GM19438 (cell line): ENCODE results near the gene SCNN1B.

Experiments used
- ATAC-seq: cut with Tn5 transposase; IDR thresholded peaks from one replicate; pipeline ENCODE4 v1.9.1; 2021; ENCODE audit warnings: low read depth; ENCODE audit not compliant: unreplicated experiment

SCNN1B gene

GRCh38 chr16:23319861-23320615 is 17.9 kb downstream of the SCNN1B start:
- ATAC-seq = no peak

- no peak for ATAC-seq
Measured at GRCh38 chr16:23320693-23321092, 18.6 kb downstream of the SCNN1B start.

GRCh38 chr16:23321206-23321875 is 19.2 kb downstream of the SCNN1B start:
- ATAC-seq = no peak

- no peak for ATAC-seq
Measured at GRCh38 chr16:23323224-23324030, 21.3 kb downstream of the SCNN1B start.

- no peak for ATAC-seq
Measured at GRCh38 chr16:23324727-23325126, 22.6 kb downstream of the SCNN1B start.

GRCh38 chr16:23327836-23328235 is 25.7 kb downstream of the SCNN1B start:
- ATAC-seq = no peak

GRCh38 chr16:23330161-23330560 is 28.1 kb downstream of the SCNN1B start:
- ATAC-seq = no peak

GRCh38 chr16:23330583-23331249 is 28.6 kb downstream of the SCNN1B start:
- no peak for ATAC-seq

- no peak for ATAC-seq
Measured at GRCh38 chr16:23333034-23333579, 31.0 kb downstream of the SCNN1B start.

- ATAC-seq = no peak
Measured at GRCh38 chr16:23333831-23334456, 31.8 kb downstream of the SCNN1B start.

- peak; percentile 45 for ATAC-seq
Measured at GRCh38 chr16:23334457-23334853, 32.4 kb downstream of the SCNN1B start.

GRCh38 chr16:23334950-23335349 is 32.8 kb downstream of the SCNN1B start:
- no peak for ATAC-seq

- ATAC-seq = no peak
Measured at GRCh38 chr16:23337836-23338550, 35.9 kb downstream of the SCNN1B start.

- no peak for ATAC-seq
Measured at GRCh38 chr16:23339787-23340186, 37.7 kb downstream of the SCNN1B start.

- no peak for ATAC-seq
Measured at GRCh38 chr16:23342083-23342640, 40.1 kb downstream of the SCNN1B start.

GRCh38 chr16:23343643-23344612 is 41.8 kb downstream of the SCNN1B start:
- no peak for ATAC-seq

GRCh38 chr16:23345237-23345636 is 43.1 kb downstream of the SCNN1B start:
- no peak for ATAC-seq
